Gastrocnemius medialis (tissue), 4 donors: Measurements from ENCODE around the gene LINGO1. TPM values are rescaled to one million over a fixed set of nuclear protein-coding genes. Genes with fewer than 3 reads are reported as not detected.

Experiments
- ATAC-seq, 2 donors: fragments of 150-250 bp; one replicate each; pipeline ENCODE4 v1.9.1; 2016
- DNase-seq, 2 donors: peaks; one replicate each; pipeline ENCODE4 v3.0.0-alpha.2; 2019
- H3K27ac ChIP-seq, 4 donors: fragments of 200-600 bp; sonication (generic); 1 replicate in 1 of 4; 2 replicates in 3 of 4; pipeline ENCODE4 v1.5.1; 2016 to 2018; ENCODE audit warnings: mild to moderate bottlenecking in 2 of 4, moderate library complexity in 1 of 4
- H3K27me3 ChIP-seq, 3 donors: fragments of 200-600 bp; sonication (generic) in 2 of 3; 1 replicate in 1 of 3; 2 replicates in 2 of 3; pipeline versions ENCODE4 v1.5.1 to v1.6.0; 2016 to 2019; ENCODE audit warnings: mild to moderate bottlenecking in 1 of 3, moderate library complexity in 1 of 3
- H3K36me3 ChIP-seq, 2 donors: fragments of 200-600 bp; sonication (generic) in 1 of 2; one replicate each; pipeline ENCODE4 v1.5.1; 2017 to 2018
- H3K4me1 ChIP-seq, 2 donors: fragments of 200-600 bp; sonication (generic) in 1 of 2; one replicate each; pipeline ENCODE4 v1.5.1; 2016 to 2017; ENCODE audit warnings: mild to moderate bottlenecking in 2 of 2
- H3K4me3 ChIP-seq, 4 donors: fragments of 200-600 bp; sonication (generic) in 3 of 4; 1 replicate in 1 of 4; 2 replicates in 3 of 4; pipeline ENCODE4 v1.5.1; 2016 to 2019; ENCODE audit warnings: mild to moderate bottlenecking in 2 of 4
- H3K9me3 ChIP-seq, 3 donors: fragments of 200-600 bp; sonication (generic) in 2 of 3; 1 replicate in 1 of 3; 2 replicates in 2 of 3; pipeline ENCODE4 v1.5.1; 2016 to 2019
- POLR2A ChIP-seq, 2 donors: fragments of 450-650 bp; IDR thresholded peaks; one replicate each; pipeline ENCODE4 v1.6.1; 2017; ENCODE audit warnings: antibody characterized with exemption in 2 of 2, mild to moderate bottlenecking in 2 of 2, moderate library complexity in 2 of 2
- in situ Hi-C, 4 donors: fragments of 200-750 bp; cut with MboI; loops; one replicate each; pipeline versions ENCODE4 v1.15.0 to v1.8.0; 2017; ENCODE audit warnings: low sequenced_read_pairs in 4 of 4
- intact Hi-C: fragments of 100-400 bp; cut with DNase I; formaldehyde crosslinking; loops from one replicate; pipeline ENCODE4 v1.15.1; 2023; ENCODE audit warnings: low total_unique reads
- total RNA-seq, 4 donors: library from RNA; depleted of rRNA; stranded (reverse); fragments of >200 nt; gene quantifications; one replicate each; pipeline versions ENCODE4 v1.1.0 to v1.2.3, GENCODE V29; 2016
- TF ChIP-seq, protein P1 (sequence below), 5 experiments: fragments of 450-650 bp in 3 of 5; fragments of 200-600 bp in 2 of 5; sonication (generic) in 2 of 5; IDR thresholded peaks in 4 of 5; conservative IDR thresholded peaks in 1 of 5; 1 replicate in 4 of 5; 2 replicates in 1 of 5; pipeline ENCODE4 v1.5.1; 2016 to 2019; ENCODE audit warnings: antibody characterized with exemption in 5 of 5, mild to moderate bottlenecking in 3 of 5, moderate library complexity in 3 of 5

The LINGO1 gene
- total RNA-seq, 4 donors from 2014 or later: 0.94 to 12.8 TPM; not detected in 2

DNA sequence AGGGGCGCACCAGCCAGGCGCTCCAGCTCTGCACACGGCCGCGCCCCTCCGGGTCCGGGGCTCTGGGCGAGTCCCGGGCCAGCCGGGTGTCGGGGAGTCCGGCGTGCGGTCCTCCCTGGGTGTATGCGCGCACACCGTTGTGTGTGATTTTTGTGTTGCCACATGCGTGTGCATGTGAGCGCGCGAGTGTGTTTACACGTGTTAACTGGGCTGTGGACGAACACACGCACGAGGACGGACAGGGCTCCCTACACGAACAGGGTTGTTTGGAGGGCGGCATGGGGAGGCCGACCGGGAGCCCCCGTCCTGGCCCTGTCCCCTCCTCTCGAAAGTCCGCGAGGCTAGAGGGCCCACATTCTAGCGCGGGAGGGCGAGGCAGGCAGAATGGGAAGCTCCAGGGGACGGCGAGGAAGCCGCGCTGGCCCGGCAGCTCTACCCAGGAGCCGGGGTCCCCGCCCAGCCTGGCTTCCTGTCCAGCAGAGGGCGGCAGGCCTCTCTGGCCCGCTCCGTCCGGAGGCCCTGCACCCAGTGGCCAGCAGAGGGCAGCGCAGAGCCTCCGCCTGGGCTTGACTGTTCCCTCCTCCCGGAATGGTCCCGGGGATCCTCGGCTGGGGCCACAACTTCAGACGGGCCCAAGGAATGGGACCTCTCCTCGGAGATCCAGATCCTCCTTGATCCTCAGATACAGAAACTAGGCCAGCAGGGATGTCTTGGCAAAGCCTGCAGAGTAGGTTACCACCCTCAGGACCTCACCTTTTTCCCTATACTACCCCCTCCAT lies 611 bp upstream of the LINGO1 start:
- H3K27ac ChIP-seq: no peak overlapping the region
- TF ChIP-seq, protein P1, sequence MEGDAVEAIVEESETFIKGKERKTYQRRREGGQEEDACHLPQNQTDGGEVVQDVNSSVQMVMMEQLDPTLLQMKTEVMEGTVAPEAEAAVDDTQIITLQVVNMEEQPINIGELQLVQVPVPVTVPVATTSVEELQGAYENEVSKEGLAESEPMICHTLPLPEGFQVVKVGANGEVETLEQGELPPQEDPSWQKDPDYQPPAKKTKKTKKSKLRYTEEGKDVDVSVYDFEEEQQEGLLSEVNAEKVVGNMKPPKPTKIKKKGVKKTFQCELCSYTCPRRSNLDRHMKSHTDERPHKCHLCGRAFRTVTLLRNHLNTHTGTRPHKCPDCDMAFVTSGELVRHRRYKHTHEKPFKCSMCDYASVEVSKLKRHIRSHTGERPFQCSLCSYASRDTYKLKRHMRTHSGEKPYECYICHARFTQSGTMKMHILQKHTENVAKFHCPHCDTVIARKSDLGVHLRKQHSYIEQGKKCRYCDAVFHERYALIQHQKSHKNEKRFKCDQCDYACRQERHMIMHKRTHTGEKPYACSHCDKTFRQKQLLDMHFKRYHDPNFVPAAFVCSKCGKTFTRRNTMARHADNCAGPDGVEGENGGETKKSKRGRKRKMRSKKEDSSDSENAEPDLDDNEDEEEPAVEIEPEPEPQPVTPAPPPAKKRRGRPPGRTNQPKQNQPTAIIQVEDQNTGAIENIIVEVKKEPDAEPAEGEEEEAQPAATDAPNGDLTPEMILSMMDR (IDR thresholded peaks at IDR 0.05 in 4 of 5, conservative IDR thresholded peaks at IDR 0.05 in 1 of 5): peak; percentile 88 to 100 (median 96)
- TF ChIP-seq POLR2A (IDR thresholded peaks at IDR 0.05): no peak
- in situ Hi-C loops: no loop called here
- H3K9me3 ChIP-seq: no peaks in the 10 kb centered on the region
- H3K4me1 ChIP-seq: peaks cover 0 to 11% of the 10 kb centered on the region in 2 donors
- ATAC-seq: peak; percentile 77 to 86
- intact Hi-C loops: loop anchor here (2.0 to 10.0 kb wide), 2 partner anchors 187 to 609 kb away; no protein-coding TSS in a partner anchor
- peaks cover 42 to 48% (median 45%) of the 10 kb centered on the region in 3 donors for H3K27me3 ChIP-seq
- peak; percentile 54 to 68 for DNase-seq
- H3K4me3 ChIP-seq: peak overlapping the region; percentile 54 to 73 (median 60)
- no peaks in the 10 kb centered on the region for H3K36me3 ChIP-seq

DNA sequence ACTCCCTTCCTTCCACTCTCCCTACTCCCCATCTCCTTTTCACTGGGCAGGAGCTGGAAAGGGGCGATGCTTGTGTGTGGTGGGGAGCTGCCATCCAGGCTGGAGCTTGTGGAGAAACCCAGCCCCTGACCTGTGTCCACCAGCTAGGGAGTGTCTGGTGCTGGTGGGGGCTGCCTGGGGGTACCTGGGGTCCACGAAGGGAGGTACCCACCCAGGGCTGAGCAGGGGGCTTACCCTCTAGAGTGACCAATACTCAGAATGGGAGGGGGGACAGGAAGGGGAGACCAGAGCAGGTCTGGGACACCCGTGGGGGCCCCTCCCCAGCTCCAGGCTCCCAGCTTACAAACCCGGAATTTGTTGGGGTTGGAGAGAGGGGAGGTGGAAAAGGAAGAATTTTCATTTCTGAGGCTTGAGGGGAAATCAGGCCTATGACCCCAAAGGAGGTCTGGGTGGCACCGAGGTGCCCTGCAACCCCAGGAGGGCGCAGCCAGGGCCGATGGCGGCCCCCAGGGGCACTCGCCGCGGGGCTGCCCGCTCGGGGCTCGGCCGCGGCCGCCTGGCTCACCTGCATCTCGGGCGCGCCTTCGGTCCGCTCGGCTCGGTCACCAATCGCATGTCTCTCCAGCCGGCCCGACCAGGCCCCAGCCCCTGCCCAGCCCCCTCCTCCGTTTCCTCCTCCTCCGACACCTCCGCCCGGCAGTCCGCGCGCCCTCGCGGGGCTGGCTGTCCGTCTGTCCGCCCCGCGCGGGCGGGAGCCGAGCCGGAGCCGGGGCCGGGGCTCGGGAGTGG lies 773 bp downstream of the LINGO1 start:
- no peak for ATAC-seq
- intact Hi-C loops (loop anchor here (2.0 to 10.0 kb wide), 2 partner anchors 189 to 607 kb away; no protein-coding TSS in a partner anchor), in situ Hi-C loops (no loop called here)
- peak overlapping the region; percentile 24 to 43 (median 33) for H3K4me3 ChIP-seq
- TF ChIP-seq, protein P1 (IDR thresholded peaks at IDR 0.05 in 4 of 5, conservative IDR thresholded peaks at IDR 0.05 in 1 of 5): no peak
- TF ChIP-seq POLR2A (IDR thresholded peaks at IDR 0.05): no peak
- no peaks in the 10 kb centered on the region for H3K36me3 ChIP-seq
- no peak for DNase-seq
- no peaks in the 10 kb centered on the region for H3K9me3 ChIP-seq
- H3K27me3 ChIP-seq: peaks cover 42 to 48% (median 47%) of the 10 kb centered on the region in 3 donors
- H3K4me1 ChIP-seq: peaks cover 0 to 11% of the 10 kb centered on the region in 2 donors
- H3K27ac ChIP-seq: no peak overlapping the region

DNA sequence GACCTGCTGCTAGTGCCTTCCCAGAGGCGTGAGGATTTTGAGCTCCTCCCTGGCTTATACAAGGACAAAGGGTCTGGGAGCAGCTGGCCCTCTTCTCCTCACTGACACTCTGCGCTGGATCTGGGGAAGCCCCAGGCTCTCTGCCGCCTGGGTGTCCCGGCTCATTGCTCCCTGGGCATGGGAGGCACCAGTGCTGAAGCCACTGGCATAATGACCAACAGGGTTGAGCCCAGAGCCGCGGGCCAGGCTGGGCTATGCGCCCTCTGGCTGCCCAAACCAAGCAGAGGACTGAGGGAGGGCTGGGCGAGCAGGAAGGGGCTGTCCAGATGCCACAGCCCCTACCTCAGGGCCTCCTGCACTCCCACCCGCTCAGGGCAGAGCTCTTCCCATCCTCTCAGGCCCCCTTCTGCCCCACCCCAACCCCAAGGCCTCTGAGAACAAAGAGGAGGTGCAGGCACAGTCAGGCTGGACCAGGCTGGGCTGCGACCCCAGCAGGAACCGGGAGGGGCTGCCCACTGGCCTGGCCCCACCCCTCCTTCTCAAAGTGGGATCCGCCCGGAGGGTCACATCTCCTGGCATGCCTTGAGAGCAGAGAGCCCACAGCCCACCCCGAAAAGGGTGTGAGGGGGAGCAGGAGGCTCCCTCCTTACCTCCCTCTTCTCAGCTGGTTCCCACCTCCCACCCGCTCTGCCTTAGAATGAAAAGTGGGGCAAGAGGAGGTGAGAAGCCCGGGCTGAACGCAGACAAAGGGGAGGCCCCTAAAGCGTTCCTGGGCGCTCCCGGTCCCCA lies 1.6 kb downstream of the LINGO1 start:
- no peak for ATAC-seq
- DNase-seq: no peak
- no peak overlapping the region for H3K27ac ChIP-seq
- H3K4me3 ChIP-seq: peak overlapping the region in 1 of 4 donors; percentile 13
- no peaks in the 10 kb centered on the region for H3K36me3 ChIP-seq
- TF ChIP-seq POLR2A (IDR thresholded peaks at IDR 0.05): no peak
- TF ChIP-seq, protein P1 (IDR thresholded peaks at IDR 0.05 in 4 of 5, conservative IDR thresholded peaks at IDR 0.05 in 1 of 5): no peak
- in situ Hi-C loops: no loop called here
- peaks cover 0 to 11% of the 10 kb centered on the region in 2 donors for H3K4me1 ChIP-seq
- H3K27me3 ChIP-seq: peaks cover 42 to 48% (median 47%) of the 10 kb centered on the region in 3 donors
- H3K9me3 ChIP-seq: no peaks in the 10 kb centered on the region
- intact Hi-C loops: loop anchor here (10.0 kb wide), 1 partner anchor 606 kb away; no protein-coding TSS in a partner anchor

DNA sequence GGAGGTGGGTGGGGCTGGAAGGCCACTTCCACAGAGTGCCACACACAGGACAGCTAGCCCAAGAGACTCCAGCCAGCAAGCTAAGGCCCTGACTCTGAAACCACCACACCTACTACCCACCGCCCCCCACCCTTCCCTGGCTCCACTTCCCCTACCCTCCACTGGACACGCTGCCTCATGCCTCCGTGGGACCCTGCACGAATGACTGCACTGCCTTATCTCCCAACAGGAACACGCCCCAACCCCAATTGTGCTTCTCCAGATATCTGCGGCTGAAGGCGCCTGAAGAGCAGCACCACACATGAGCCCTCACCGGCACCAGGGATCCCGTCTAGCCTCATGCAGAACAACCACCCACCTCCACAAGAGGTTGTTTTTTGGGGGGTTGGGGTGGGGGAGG lies 2.7 kb downstream of the LINGO1 start:
- DNase-seq: no peak
- no peak for ATAC-seq
- in situ Hi-C loops: no loop called here
- intact Hi-C loops: loop anchor here (10.0 kb wide), 1 partner anchor 605 kb away; no protein-coding TSS in a partner anchor
- no peak for TF ChIP-seq POLR2A (IDR thresholded peaks at IDR 0.05)
- TF ChIP-seq, protein P1 (IDR thresholded peaks at IDR 0.05 in 4 of 5, conservative IDR thresholded peaks at IDR 0.05 in 1 of 5): no peak
- Histone ChIP-seq H3K36me3 (no peaks in the 10 kb centered on the region), H3K9me3 (no peaks in the 10 kb centered on the region), H3K4me1 (peaks cover 0 to 11% of the 10 kb centered on the region in 2 donors), H3K4me3 (no peak overlapping the region), H3K27ac (no peak overlapping the region), H3K27me3 (peaks cover 38 to 47% (median 42%) of the 10 kb centered on the region in 3 donors)
